Lung (tissue), 12 donors: Measurements from ENCODE around the gene NAALADL2. TPM values are rescaled to one million over a fixed set of nuclear protein-coding genes. Genes with fewer than 3 reads are reported as not detected.

ENCODE experiments used
- ATAC-seq: fragments of 200-7000 bp; cut with Tn5 transposase; one replicate; pipeline ENCODE4 v1.9.1; 2020; ENCODE audit warnings: moderate number of reproducible peaks; ENCODE audit not compliant: insufficient read depth, low FRiP score
- DNase-seq, 3 donors: peaks; one replicate each; pipeline ENCODE4 v3.0.0-alpha.2; 2013 to 2017
- H3K27ac ChIP-seq, 2 donors: one replicate each; pipeline ENCODE4 v1.5.1; 2013; ENCODE audit warnings: mild to moderate bottlenecking in 2 of 2, moderate library complexity in 2 of 2, control low read depth in 1 of 2, inconsistent platforms in 1 of 2, low read depth in 1 of 2, low read length in 1 of 2
- H3K27me3 ChIP-seq, 3 donors: one replicate each; pipeline ENCODE4 v1.5.1; 2013; ENCODE audit warnings: low read length in 2 of 3; ENCODE audit not compliant: control insufficient read depth in 3 of 3, insufficient read depth in 3 of 3
- H3K36me3 ChIP-seq, 4 donors: one replicate each; pipeline ENCODE4 v1.5.1; 2013; ENCODE audit warnings: low read length in 4 of 4, mild to moderate bottlenecking in 1 of 4, moderate library complexity in 1 of 4; ENCODE audit not compliant: control insufficient read depth in 4 of 4, insufficient read depth in 4 of 4
- H3K4me1 ChIP-seq, 5 donors: one replicate each; pipeline ENCODE4 v1.5.1; 2013; ENCODE audit warnings: low read length in 5 of 5, mild to moderate bottlenecking in 2 of 5, moderate library complexity in 1 of 5; ENCODE audit not compliant: control insufficient read depth in 5 of 5, insufficient read depth in 5 of 5
- H3K4me3 ChIP-seq: one replicate; pipeline ENCODE4 v1.5.1; 2013; ENCODE audit warnings: mild to moderate bottlenecking, control low read depth, moderate library complexity
- H3K9ac ChIP-seq, 2 donors: one replicate each; pipeline ENCODE4 v1.5.1; 2013; ENCODE audit warnings: low read length in 2 of 2, control low read depth in 1 of 2; ENCODE audit not compliant: insufficient read depth in 1 of 2
- H3K9me3 ChIP-seq, 4 donors: one replicate each; pipeline ENCODE4 v1.5.1; 2013; ENCODE audit warnings: low read length in 3 of 4, mild to moderate bottlenecking in 1 of 4, moderate library complexity in 1 of 4; ENCODE audit not compliant: control insufficient read depth in 4 of 4, insufficient read depth in 3 of 4
- CTCF ChIP-seq: IDR thresholded peaks from 2 replicates; pipeline ENCODE4 v1.5.1; 2012; ENCODE audit warnings: mild to moderate bottlenecking; ENCODE audit errors: control extremely low read depth, extremely low read depth
- WGBS, 2 donors: extraction: QIAGEN DNeasy Blood & Tissue Kit; methylation state at CpG; one replicate each; pipeline ENCODE4 v1.1.7; 2013; 5-methylcytosine and 5-hydroxymethylcytosine counted together
- polyA plus RNA-seq, 2 donors: library from polyadenylated mRNA; stranded (reverse); fragments of 200-250 nt; gene quantifications; one replicate each; pipeline ENCODE4 v1.2.1, GENCODE V29; 2013
- total RNA-seq, 2 donors: library from RNA; depleted of rRNA in 1 of 2; stranded (reverse); fragments of >200 nt in 1 of 2; gene quantifications; one replicate each; pipeline ENCODE4 v1.2.1, GENCODE V29; 2014 to 2021
- donor health status: control.
- donor health status: control.
- donor health status: Bipolar disorder and iron deficiency.
- donor health status: healthy.
- donor health status: DM: yes; HTN: yes; CAD: no.

NAALADL2 gene
- total and polyA plus RNA-seq, 4 donors, result 0.49 to 46.7 (median 4.7) TPM

- no peak for TF ChIP-seq CTCF
- ATAC-seq (no peak), DNase-seq (no peak)
- no peaks in the 10 kb centered on the region for H3K4me1 ChIP-seq
- no peak overlapping the region for H3K27ac ChIP-seq
- H3K4me3 ChIP-seq, result no peak overlapping the region
- 96 to 100% methylated on average over 1 of the region's 1 CpG for WGBS, 2 donors
- H3K36me3 ChIP-seq, result no peaks in the 10 kb centered on the region
- no peak overlapping the region for H3K9ac ChIP-seq
- no peaks in the 10 kb centered on the region for H3K27me3 ChIP-seq
- peaks cover 0 to 3% (median 0%) of the 10 kb centered on the region in 4 donors for H3K9me3 ChIP-seq
Measured at GRCh38 chr3:175374705-175375104, 515.6 kb downstream of the NAALADL2 start.

- ATAC-seq, result no peak
- 61 to 77% methylated on average over 2 of the region's 2 CpGs for WGBS, 2 donors
- H3K4me3 ChIP-seq, result no peak overlapping the region
- H3K36me3 ChIP-seq, result no peaks in the 10 kb centered on the region
- H3K9me3 ChIP-seq, result peaks cover 0 to 3% (median 0%) of the 10 kb centered on the region in 4 donors
- TF ChIP-seq CTCF, result no peak
- no peaks in the 10 kb centered on the region for H3K27me3 ChIP-seq
- no peak overlapping the region for H3K27ac ChIP-seq
- no peak overlapping the region for H3K9ac ChIP-seq
- no peak for DNase-seq
- H3K4me1 ChIP-seq, result no peaks in the 10 kb centered on the region
Measured at GRCh38 chr3:175378348-175378747, 519.2 kb downstream of the NAALADL2 start.

GRCh38 chr3:175381685-175382084, 522.6 kb downstream of the NAALADL2 start:
- 89 to 93% methylated on average over 4 of the region's 4 CpGs for WGBS, 2 donors
- no peak for TF ChIP-seq CTCF
- ATAC-seq, result no peak

GRCh38 chr3:175383371-175383770, 524.2 kb downstream of the NAALADL2 start:
- no peak for TF ChIP-seq CTCF
- H3K4me1 ChIP-seq, result no peaks in the 10 kb centered on the region
- H3K9me3 ChIP-seq, result no peaks in the 10 kb centered on the region
- 73 to 87% methylated on average over 1 of the region's 1 CpG for WGBS, 2 donors
- no peak overlapping the region for H3K4me3 ChIP-seq
- ATAC-seq (no peak), DNase-seq (peak in 1 of 3 donors; percentile 16)
- H3K9ac ChIP-seq, result no peak overlapping the region
- H3K27me3 ChIP-seq, result no peaks in the 10 kb centered on the region
- H3K27ac ChIP-seq, result no peak overlapping the region
- no peaks in the 10 kb centered on the region for H3K36me3 ChIP-seq

More at GRCh38 chr3:175381685-175382084, 522.6 kb downstream of the NAALADL2 start:
- Histone ChIP-seq H3K4me1 (no peaks in the 10 kb centered on the region), H3K27ac (no peak overlapping the region), H3K4me3 (no peak overlapping the region), H3K27me3 (no peaks in the 10 kb centered on the region), H3K9ac (no peak overlapping the region), H3K36me3 (no peaks in the 10 kb centered on the region), H3K9me3 (peaks cover 0 to 3% (median 0%) of the 10 kb centered on the region in 4 donors)
- DNase-seq, result no peak
